Smooth muscle cell (in vitro differentiated cells): ENCODE measurements around the gene DGKI. TPM values are rescaled to one million over a fixed set of nuclear protein-coding genes. Genes with fewer than 3 reads are reported as not detected.

Experiments
- DNase-seq: peaks from one replicate; lab custom pipeline; 2025; ENCODE audit not compliant: unreplicated experiment; lab: John Stamatoyannopoulos, UW
- H2AFZ ChIP-seq: fragments of 200-600 bp; sonication (generic); 2 replicates; pipeline ENCODE4 v1.6.0; 2016; ENCODE audit warnings: antibody characterized with exemption, low read depth, mild to moderate bottlenecking
- H3F3A ChIP-seq: fragments of 200-600 bp; sonication (generic); 2 replicates; pipeline ENCODE4 v1.6.0; 2017; ENCODE audit warnings: antibody characterized with exemption, low read depth
- H3K27ac ChIP-seq: fragments of 200-600 bp; sonication (generic); 2 replicates; pipeline ENCODE4 v1.5.1; 2016; ENCODE audit warnings: low read depth, mild to moderate bottlenecking
- H3K27me3 ChIP-seq: fragments of 200-600 bp; sonication (generic); 2 replicates; pipeline ENCODE4 v1.6.1; 2016; ENCODE audit warnings: low read depth, mild to moderate bottlenecking
- H3K36me3 ChIP-seq: fragments of 200-600 bp; sonication (generic); 2 replicates; pipeline ENCODE4 v1.5.1; 2016; ENCODE audit warnings: low read depth
- H3K4me1 ChIP-seq: fragments of 200-600 bp; sonication (generic); 2 replicates; pipeline ENCODE4 v1.5.1; 2016; ENCODE audit warnings: low read depth
- H3K4me2 ChIP-seq: fragments of 200-600 bp; sonication (generic); 2 replicates; pipeline ENCODE4 v1.6.0; 2016; ENCODE audit warnings: mild to moderate bottlenecking
- H3K4me3 ChIP-seq: fragments of 200-600 bp; sonication (generic); 2 replicates; pipeline ENCODE4 v1.5.1; 2016; ENCODE audit warnings: mild to moderate bottlenecking
- H3K79me2 ChIP-seq: fragments of 200-600 bp; sonication (generic); 2 replicates; pipeline ENCODE4 v1.6.0; 2016; ENCODE audit warnings: low read depth, mild to moderate bottlenecking
- H3K9ac ChIP-seq: fragments of 200-600 bp; sonication (generic); 2 replicates; pipeline ENCODE4 v1.6.0; 2016; ENCODE audit warnings: low read depth
- H3K9me3 ChIP-seq: fragments of 200-600 bp; sonication (generic); replicated peaks from 2 replicates; pipeline ENCODE4 v1.5.1; 2016; ENCODE audit warnings: low read depth
- H4K20me1 ChIP-seq: fragments of 200-600 bp; sonication (generic); 2 replicates; pipeline ENCODE4 v1.6.0; 2016; ENCODE audit warnings: low read depth
- CTCF ChIP-seq: fragments of 200-600 bp; sonication (generic); IDR thresholded peaks from 2 replicates; pipeline ENCODE4 v1.5.1; 2017; ENCODE audit warnings: borderline replicate concordance, mild to moderate bottlenecking, antibody characterized with exemption; ENCODE audit not compliant: insufficient read depth, poor library complexity, severe bottlenecking
- WGBS: methylation state at CpG from one replicate; pipeline ENCODE4 v1.1.7; 2016; ENCODE audit warnings: low lambda C conversion rate; 5-methylcytosine and 5-hydroxymethylcytosine counted together
- polyA plus RNA-seq: library from polyadenylated mRNA; unstranded; fragments of >200 nt; fragmentation: Nextera tagmentation; extraction: Ambion mirVana; gene quantifications from 2 replicates; pipeline ENCODE4 v1.2.1, GENCODE V29; 2016
- total RNA-seq: library from RNA; depleted of rRNA; stranded (reverse); fragments of >200 nt; gene quantifications from 2 replicates; pipeline ENCODE4 v1.2.3, GENCODE V29; 2014

DGKI gene
- total and polyA plus RNA-seq, 2 experiments from 2014 or later, result 2.5 to 6.2 TPM

- Histone ChIP-seq H3F3A (peaks cover 16% of the 10 kb centered on the region), H3K9me3 (no peaks in the 10 kb centered on the region), H3K4me2 (no peak overlapping the region), H3K36me3 (peaks cover 9% of the 10 kb centered on the region), H3K27me3 (no peaks in the 10 kb centered on the region), H3K79me2 (no peaks in the 10 kb centered on the region), H4K20me1 (no peaks in the 10 kb centered on the region), H3K4me1 (peaks cover 44% of the 10 kb centered on the region), H2AFZ (no peak overlapping the region), H3K27ac (peak overlapping the region; percentile 97), H3K9ac (peak overlapping the region; percentile 57), H3K4me3 (no peak overlapping the region)
- TF ChIP-seq CTCF, result no peak
- no peak for DNase-seq
- WGBS, result 92% methylated on average over 8 of the region's 8 CpGs
Measured at GRCh38 chr7:137881607-137882260, 35.0 kb upstream of the DGKI start.

GRCh38 chr7:137880432-137880831, 33.7 kb upstream of the DGKI start:
- H3K4me1 ChIP-seq, result peaks cover 41% of the 10 kb centered on the region
- DNase-seq, result no peak
- WGBS, result 23% methylated on average over 5 of the region's 5 CpGs

GRCh38 chr7:137879357-137880158, 32.8 kb upstream of the DGKI start:
- Histone ChIP-seq H3K27me3 (no peaks in the 10 kb centered on the region), H2AFZ (no peak overlapping the region), H3K4me3 (no peak overlapping the region), H4K20me1 (no peaks in the 10 kb centered on the region), H3K4me2 (peak overlapping the region; percentile 65), H3K4me1 (peaks cover 49% of the 10 kb centered on the region), H3K9me3 (no peaks in the 10 kb centered on the region), H3K79me2 (no peaks in the 10 kb centered on the region), H3F3A (peaks cover 24% of the 10 kb centered on the region), H3K9ac (peak overlapping the region; percentile 89), H3K36me3 (peaks cover 9% of the 10 kb centered on the region), H3K27ac (peak overlapping the region; percentile 97)
- 70% methylated on average over 20 of the region's 20 CpGs for WGBS
- TF ChIP-seq CTCF, result no peak
- no peak for DNase-seq

More at GRCh38 chr7:137880432-137880831, 33.7 kb upstream of the DGKI start:
- H3K4me2 ChIP-seq, result peak overlapping the region; percentile 65
- H3K9me3 ChIP-seq, result no peaks in the 10 kb centered on the region
- no peaks in the 10 kb centered on the region for H3K27me3 ChIP-seq
- peak overlapping the region; percentile 89 for H3K9ac ChIP-seq
- no peak for TF ChIP-seq CTCF
- no peak overlapping the region for H2AFZ ChIP-seq
- H3K79me2 ChIP-seq, result no peaks in the 10 kb centered on the region
- peak overlapping the region; percentile 97 for H3K27ac ChIP-seq
- H3K4me3 ChIP-seq, result no peak overlapping the region
- H3K36me3 ChIP-seq, result peaks cover 9% of the 10 kb centered on the region
- H3F3A ChIP-seq, result peaks cover 16% of the 10 kb centered on the region
- H4K20me1 ChIP-seq, result no peaks in the 10 kb centered on the region
